Body of pancreas (tissue), 4 donors: ENCODE measurements around the gene PRMT2. TPM values are rescaled to one million over a fixed set of nuclear protein-coding genes. Genes with fewer than 3 reads are reported as not detected.
A peak's percentile ranks its signal among the peaks of the same experiment; 100 is the strongest.

Experiments
- ATAC-seq: fragments of 150-250 bp; one replicate; pipeline ENCODE4 v1.9.1; 2016
- DNase-seq, 4 donors: peaks; one replicate each; pipeline ENCODE4 v3.0.0-alpha.2; 2019
- H3K27ac ChIP-seq, 4 donors: fragments of 200-600 bp; sonication (generic); 1 replicate in 3 of 4; 2 replicates in 1 of 4; pipeline versions ENCODE4 v1.5.1 to v1.6.1; 2016 to 2019; ENCODE audit warnings: mild to moderate bottlenecking in 1 of 4, mixed read lengths in 1 of 4, moderate library complexity in 1 of 4
- H3K27me3 ChIP-seq, 2 donors: fragments of 200-600 bp; sonication (generic); one replicate each; pipeline ENCODE4 v1.6.0; 2016; ENCODE audit warnings: mild to moderate bottlenecking in 1 of 2
- H3K36me3 ChIP-seq, 2 donors: fragments of 200-600 bp; sonication (generic); replicated peaks in 1 of 2; 2 replicates each; pipeline ENCODE4 v1.5.1; 2016; ENCODE audit warnings: low read depth in 2 of 2; ENCODE audit not compliant: insufficient read depth in 1 of 2
- H3K4me1 ChIP-seq: fragments of 200-600 bp; sonication (generic); one replicate; pipeline ENCODE4 v1.6.0; 2016
- H3K4me3 ChIP-seq, 2 donors: fragments of 200-600 bp; sonication (generic); 1 replicate in 1 of 2; 2 replicates in 1 of 2; pipeline ENCODE4 v1.5.1; 2016 to 2019
- H3K9me3 ChIP-seq, 3 donors: fragments of 200-600 bp; sonication (generic); 1 replicate in 2 of 3; 2 replicates in 1 of 3; pipeline ENCODE4 v1.5.1; 2016
- POLR2A ChIP-seq, 3 donors: fragments of 450-650 bp; IDR thresholded peaks; one replicate each; pipeline ENCODE4 v1.6.1; 2016; ENCODE audit warnings: antibody characterized with exemption in 3 of 3, mild to moderate bottlenecking in 2 of 3
- WGBS, 2 donors: methylation state at CpG; one replicate each; pipeline ENCODE4 v1.1.5; 2017; 5-methylcytosine and 5-hydroxymethylcytosine counted together
- intact Hi-C: fragments of 100-400 bp; cut with DNase I; formaldehyde crosslinking; loops from one replicate; pipeline ENCODE4 v1.15.1; 2023
- total RNA-seq, 2 donors: library from RNA; depleted of rRNA; stranded (reverse); fragments of >200 nt; gene quantifications; one replicate each; pipeline ENCODE4 v1.1.0, GENCODE V29; 2016
- TF ChIP-seq, protein P1 (sequence below), 7 experiments: fragments of 450-650 bp in 4 of 7; fragments of 200-600 bp in 3 of 7; sonication (generic) in 3 of 7; IDR thresholded peaks; one replicate each; pipeline ENCODE4 v1.5.1; 2016 to 2019; ENCODE audit warnings: antibody characterized with exemption in 7 of 7

PRMT2 gene
- total RNA-seq, 2 donors from 2014 or later, result 30.0 to 63.6 TPM

DNA sequence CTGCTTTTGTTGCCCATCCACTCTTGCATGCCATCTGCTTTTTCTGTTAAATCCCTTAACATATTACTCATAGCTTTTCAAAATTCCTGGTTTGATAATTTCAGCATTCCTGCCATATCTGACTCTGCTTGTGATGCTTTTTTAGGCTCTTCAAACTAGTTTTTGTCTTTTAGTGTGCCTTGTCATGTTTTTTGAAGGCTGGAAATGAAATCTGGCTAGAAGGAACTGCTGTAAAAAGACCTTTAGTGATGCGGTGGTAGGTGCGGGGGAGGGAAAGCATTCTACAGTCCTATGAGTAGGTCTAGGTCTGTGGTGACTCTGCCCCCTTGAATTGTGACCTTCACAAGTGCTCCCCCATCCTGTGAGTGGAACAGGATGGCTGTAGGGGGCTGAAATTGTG, 15.6 kb upstream of the PRMT2 start:
- no peaks in the 10 kb centered on the region for H3K36me3 ChIP-seq
- H3K27me3 ChIP-seq, result no peaks in the 10 kb centered on the region
- TF ChIP-seq, protein P1, sequence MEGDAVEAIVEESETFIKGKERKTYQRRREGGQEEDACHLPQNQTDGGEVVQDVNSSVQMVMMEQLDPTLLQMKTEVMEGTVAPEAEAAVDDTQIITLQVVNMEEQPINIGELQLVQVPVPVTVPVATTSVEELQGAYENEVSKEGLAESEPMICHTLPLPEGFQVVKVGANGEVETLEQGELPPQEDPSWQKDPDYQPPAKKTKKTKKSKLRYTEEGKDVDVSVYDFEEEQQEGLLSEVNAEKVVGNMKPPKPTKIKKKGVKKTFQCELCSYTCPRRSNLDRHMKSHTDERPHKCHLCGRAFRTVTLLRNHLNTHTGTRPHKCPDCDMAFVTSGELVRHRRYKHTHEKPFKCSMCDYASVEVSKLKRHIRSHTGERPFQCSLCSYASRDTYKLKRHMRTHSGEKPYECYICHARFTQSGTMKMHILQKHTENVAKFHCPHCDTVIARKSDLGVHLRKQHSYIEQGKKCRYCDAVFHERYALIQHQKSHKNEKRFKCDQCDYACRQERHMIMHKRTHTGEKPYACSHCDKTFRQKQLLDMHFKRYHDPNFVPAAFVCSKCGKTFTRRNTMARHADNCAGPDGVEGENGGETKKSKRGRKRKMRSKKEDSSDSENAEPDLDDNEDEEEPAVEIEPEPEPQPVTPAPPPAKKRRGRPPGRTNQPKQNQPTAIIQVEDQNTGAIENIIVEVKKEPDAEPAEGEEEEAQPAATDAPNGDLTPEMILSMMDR (IDR thresholded peaks at IDR 0.05), result no peak
- TF ChIP-seq POLR2A (IDR thresholded peaks at IDR 0.05), result no peak
- no peak overlapping the region for H3K27ac ChIP-seq
- ATAC-seq (no peak), DNase-seq (no peak)
- WGBS, 2 donors, result 78 to 81% methylated on average over 2 of the region's 2 CpGs
- intact Hi-C loops, result no loop called here
- no peak overlapping the region for H3K4me3 ChIP-seq
- peaks cover 14% of the 10 kb centered on the region for H3K4me1 ChIP-seq
- no peaks in the 10 kb centered on the region for H3K9me3 ChIP-seq

GRCh38 chr21:46620846-46621245, 14.6 kb upstream of the PRMT2 start:
- DNase-seq (no peak), ATAC-seq (no peak)
- Histone ChIP-seq H3K27ac (no peak overlapping the region), H3K9me3 (peaks cover 0 to 7% (median 0%) of the 10 kb centered on the region in 3 donors), H3K36me3 (no peaks in the 10 kb centered on the region), H3K4me3 (no peak overlapping the region), H3K4me1 (peaks cover 14% of the 10 kb centered on the region), H3K27me3 (no peaks in the 10 kb centered on the region)
- 79 to 82% methylated on average over 7 of the region's 7 CpGs for WGBS, 2 donors
- TF ChIP-seq, protein P1 (IDR thresholded peaks at IDR 0.05), result no peak
- no peak for TF ChIP-seq POLR2A (IDR thresholded peaks at IDR 0.05)
- intact Hi-C loops, result no loop called here

- Histone ChIP-seq H3K9me3 (peaks cover 0 to 13% (median 0%) of the 10 kb centered on the region in 3 donors), H3K4me3 (no peak overlapping the region), H3K27me3 (no peaks in the 10 kb centered on the region), H3K4me1 (peaks cover 14% of the 10 kb centered on the region), H3K36me3 (no peaks in the 10 kb centered on the region), H3K27ac (peak overlapping the region in 3 of 4 donors; percentile 31 to 75 (median 37))
- TF ChIP-seq POLR2A (IDR thresholded peaks at IDR 0.05), result no peak
- TF ChIP-seq, protein P1 (IDR thresholded peaks at IDR 0.05), result no peak
- intact Hi-C loops, result no loop called here
- WGBS, 2 donors, result 48 to 61% methylated on average over 9 of the region's 9 CpGs
- DNase-seq, result no peak
- ATAC-seq, result peak; percentile 50
Observed at GRCh38 chr21:46621457-46622182, 13.9 kb upstream of the PRMT2 start.

DNA sequence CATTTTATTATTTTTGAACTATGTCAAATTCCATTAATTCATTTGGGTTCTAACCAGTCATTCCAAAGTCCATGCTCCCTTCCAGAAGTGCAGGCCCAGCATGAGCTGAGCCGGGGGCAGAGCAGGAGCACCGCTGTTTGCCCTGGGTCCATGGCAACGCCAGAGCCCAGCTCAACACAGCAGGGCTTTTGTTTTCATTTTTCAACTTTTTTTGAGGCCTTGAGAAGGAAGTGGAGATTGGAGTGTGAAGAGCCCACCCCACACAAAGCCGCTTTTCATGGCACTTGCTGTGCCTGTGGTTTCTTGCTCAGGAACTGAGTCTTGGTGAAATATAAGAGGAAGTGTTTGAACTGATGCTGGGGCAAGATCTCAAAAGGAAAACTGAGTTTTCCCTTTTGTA, 13.2 kb upstream of the PRMT2 start:
- DNase-seq, result peak in 3 of 4 donors; percentile 40 to 55 (median 49)
- no peaks in the 10 kb centered on the region for H3K36me3 ChIP-seq
- H3K27ac ChIP-seq, result peak overlapping the region in 3 of 4 donors; percentile 31 to 75 (median 37)
- H3K4me1 ChIP-seq, result peaks cover 14% of the 10 kb centered on the region
- intact Hi-C loops, result no loop called here
- no peaks in the 10 kb centered on the region for H3K27me3 ChIP-seq
- H3K9me3 ChIP-seq, result peaks cover 0 to 13% (median 0%) of the 10 kb centered on the region in 3 donors
- peak; percentile 84 for ATAC-seq
- 31 to 81% methylated on average over 4 of the region's 4 CpGs for WGBS, 2 donors
- H3K4me3 ChIP-seq, result no peak overlapping the region
- no peak for TF ChIP-seq POLR2A (IDR thresholded peaks at IDR 0.05)
- TF ChIP-seq, protein P1 (IDR thresholded peaks at IDR 0.05), result no peak

DNA sequence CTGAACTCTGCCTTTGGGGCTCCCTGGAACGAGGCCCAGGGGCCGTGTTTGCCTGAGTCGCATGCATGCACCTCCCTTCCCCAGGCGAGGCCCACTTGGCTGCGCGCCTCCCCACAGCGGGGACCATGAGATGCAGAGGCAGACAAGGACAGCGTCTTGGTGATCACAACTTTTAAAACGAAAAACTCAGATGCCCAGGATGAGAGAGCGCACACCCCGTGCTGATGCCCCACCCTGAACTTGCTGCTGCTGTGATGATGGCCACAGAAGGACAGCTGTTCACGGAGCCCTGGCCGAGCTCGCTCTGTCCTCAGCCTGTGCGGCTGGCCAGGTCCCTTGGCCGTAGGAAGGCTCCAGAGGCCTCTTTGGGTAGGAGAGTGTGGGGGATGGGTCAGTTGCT, 11.4 kb upstream of the PRMT2 start:
- Histone ChIP-seq H3K4me3 (no peak overlapping the region), H3K4me1 (peaks cover 14% of the 10 kb centered on the region), H3K9me3 (peaks cover 0 to 13% (median 0%) of the 10 kb centered on the region in 3 donors), H3K36me3 (no peaks in the 10 kb centered on the region), H3K27ac (no peak overlapping the region), H3K27me3 (no peaks in the 10 kb centered on the region)
- ATAC-seq (no peak), DNase-seq (no peak)
- intact Hi-C loops, result no loop called here
- TF ChIP-seq, protein P1 (IDR thresholded peaks at IDR 0.05), result no peak
- TF ChIP-seq POLR2A (IDR thresholded peaks at IDR 0.05), result no peak
- 80 to 86% methylated on average over 9 to 15 of the region's 16 CpGs for WGBS, 2 donors
